Dedifferentiated amniotic fluid mesenchymal stem cell (primary cell): ENCODE data around the gene MIA.
A peak's percentile ranks its signal among the peaks of the same experiment; 100 is the strongest.
"Not testable (repeated sequence)": the region's sequence is repeated elsewhere in the genome, so short reads cannot be mapped to it uniquely, and the experiment has no call there.

Experiments used
- DNase-seq: peaks from one replicate; pipeline ENCODE4 v3.0.0-alpha.2; 2016; ENCODE audit errors: extremely low spot score

MIA gene

GRCh38 chr19:40803857-40804782 is 28.8 kb downstream of the MIA start:
- DNase-seq = no peak

DNA sequence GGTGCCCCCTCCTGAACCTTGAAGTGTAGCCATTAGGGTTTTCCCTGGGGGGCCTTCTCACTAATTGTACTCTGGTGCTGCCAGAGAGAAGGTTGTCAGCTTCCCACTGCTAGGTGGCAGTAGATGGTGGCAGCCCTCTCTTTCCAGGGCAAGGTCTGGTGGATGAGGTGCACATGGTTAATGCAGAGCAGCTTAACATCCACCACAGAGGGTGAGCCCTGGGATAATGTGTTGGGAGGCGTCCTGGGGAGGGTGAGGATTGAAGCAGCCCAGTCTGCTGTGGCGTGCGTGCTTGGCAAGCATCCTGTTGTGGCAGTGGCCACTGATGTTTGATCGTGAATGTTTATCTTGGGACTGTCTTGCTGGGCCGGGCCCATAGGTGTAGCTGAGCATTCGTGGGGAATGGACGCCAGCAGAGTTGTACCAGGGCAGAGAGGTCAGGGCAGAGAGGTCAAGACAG is 29.5 kb downstream of the MIA start:
- DNase-seq = no peak

- no peak for DNase-seq
Measured at GRCh38 chr19:40805258-40805868, 30.0 kb downstream of the MIA start.

- DNase-seq = peak; percentile 95
Measured at GRCh38 chr19:40806423-40807146, 31.3 kb downstream of the MIA start.

GRCh38 chr19:40807147-40808020 is 32.1 kb downstream of the MIA start:
- DNase-seq = no peak

- no peak for DNase-seq
Measured at GRCh38 chr19:40808021-40808325, 32.7 kb downstream of the MIA start.

- DNase-seq = no peak
Measured at GRCh38 chr19:40808497-40808896, 33.2 kb downstream of the MIA start.

GRCh38 chr19:40809358-40810086 is 34.2 kb downstream of the MIA start:
- DNase-seq = no peak

GRCh38 chr19:40810160-40810559 is 34.8 kb downstream of the MIA start:
- no peak for DNase-seq

GRCh38 chr19:40810649-40811408 is 35.5 kb downstream of the MIA start:
- DNase-seq = not testable (repeated sequence)

- no peak for DNase-seq
Measured at GRCh38 chr19:40811478-40812341, 36.4 kb downstream of the MIA start.

GRCh38 chr19:40812571-40812970 is 37.2 kb downstream of the MIA start:
- not testable (repeated sequence) for DNase-seq

- DNase-seq = no peak
Measured at GRCh38 chr19:40813182-40813581, 37.9 kb downstream of the MIA start.

DNA sequence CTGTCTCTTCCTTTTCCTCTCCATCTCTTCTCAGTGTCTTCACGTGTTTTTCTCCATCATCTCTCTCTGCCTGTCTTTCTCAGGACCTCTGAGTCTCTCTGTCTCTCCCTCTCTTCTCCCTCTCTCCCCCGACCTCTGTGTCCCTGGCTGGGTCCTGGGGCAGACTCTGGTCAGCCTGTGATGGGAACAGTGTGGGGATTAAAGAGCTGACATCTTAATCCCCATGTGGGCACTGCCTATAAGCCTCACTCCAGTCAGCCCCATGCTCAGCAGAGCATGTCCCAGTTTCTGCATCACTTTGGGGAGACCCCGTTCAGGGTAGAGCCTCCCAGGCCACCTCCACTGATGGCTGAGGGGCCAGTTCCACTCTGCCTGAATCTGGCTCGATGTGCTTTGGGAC is 39.9 kb downstream of the MIA start:
- DNase-seq = no peak

GRCh38 chr19:40818480-40819399 is 43.4 kb downstream of the MIA start:
- not testable (repeated sequence) for DNase-seq

DNA sequence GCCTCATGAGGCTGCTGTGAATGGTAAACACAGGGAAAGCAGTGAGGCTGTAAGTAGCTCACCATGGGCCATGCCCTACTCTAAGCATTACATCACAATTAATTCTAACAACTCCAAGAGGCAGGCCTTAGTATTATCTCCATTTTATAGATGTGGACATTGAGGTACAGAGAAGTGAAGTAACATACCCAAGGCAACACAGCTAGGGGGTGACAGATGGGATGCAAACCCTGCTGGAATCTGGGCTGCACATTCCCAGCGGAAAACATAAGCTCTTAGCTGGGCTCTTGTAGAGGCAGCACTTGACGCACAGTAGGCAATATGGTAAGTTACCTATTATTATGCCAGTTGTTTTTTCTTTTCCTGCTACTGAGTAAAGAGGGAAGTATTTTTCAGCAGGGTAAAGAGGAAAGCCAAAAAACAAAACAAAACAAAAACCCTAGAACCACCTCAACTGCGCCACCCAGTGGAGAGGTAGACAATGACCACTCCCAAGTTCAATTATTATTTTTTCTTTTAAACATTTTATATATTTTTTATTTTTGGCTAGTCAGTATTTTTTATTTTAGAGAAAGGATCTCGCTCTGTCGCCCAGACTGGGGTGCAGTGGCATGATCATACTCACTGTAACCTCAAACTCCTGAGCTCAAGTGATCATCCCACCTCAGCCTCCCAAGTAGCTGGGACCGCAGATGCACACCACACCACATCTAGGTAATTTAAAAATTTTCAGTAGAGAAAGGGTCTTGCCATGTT is 44.3 kb downstream of the MIA start:
- peak; percentile 39 for DNase-seq

DNA sequence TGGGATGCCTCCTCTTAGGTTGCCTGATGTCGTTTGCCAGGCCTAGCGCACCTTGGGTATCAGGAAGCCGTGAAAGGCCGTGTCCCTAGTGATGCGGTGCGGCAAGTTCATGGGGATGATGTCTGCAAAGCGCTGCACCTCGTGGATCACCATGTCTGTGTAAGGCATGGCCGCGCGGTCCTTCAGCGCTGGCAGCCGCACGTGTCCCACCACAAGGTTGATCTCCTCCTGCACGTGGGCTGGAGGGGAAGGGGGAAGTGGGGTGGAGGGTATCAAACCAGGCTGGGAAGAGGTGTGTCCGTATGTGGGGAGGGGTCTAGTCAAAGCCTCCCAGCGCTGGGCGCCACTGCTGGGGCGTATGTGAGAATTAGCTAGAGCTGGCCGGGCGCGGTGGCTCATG is 46.8 kb downstream of the MIA start:
- no peak for DNase-seq
